GM19035 (cell line): ENCODE results near the gene TENM4.

Experiments used
- ATAC-seq: cut with Tn5 transposase; IDR thresholded peaks from one replicate; pipeline ENCODE4 v1.9.1; 2021; ENCODE audit not compliant: unreplicated experiment

The TENM4 gene

GRCh38 chr11:78801161-78801884, 639.5 kb downstream of the TENM4 start:
- no peak for ATAC-seq

GRCh38 chr11:78800756-78801155, 640.1 kb downstream of the TENM4 start:
- no peak for ATAC-seq

GRCh38 chr11:78800096-78800690, 640.6 kb downstream of the TENM4 start:
- ATAC-seq, result no peak

- peak; percentile 98 for ATAC-seq
These were observed 642.2 kb downstream of the TENM4 start for GRCh38 chr11:78798663-78799062.

GRCh38 chr11:78797559-78797958, 643.3 kb downstream of the TENM4 start:
- ATAC-seq, result no peak

- ATAC-seq, result no peak
These were observed 643.9 kb downstream of the TENM4 start for GRCh38 chr11:78796956-78797355.

GRCh38 chr11:78795621-78796261, 645.1 kb downstream of the TENM4 start:
- ATAC-seq, result no peak

GRCh38 chr11:78791964-78792363, 648.9 kb downstream of the TENM4 start:
- ATAC-seq, result no peak

GRCh38 chr11:78791254-78791653, 649.6 kb downstream of the TENM4 start:
- ATAC-seq, result no peak

GRCh38 chr11:78790784-78791183, 650.0 kb downstream of the TENM4 start:
- no peak for ATAC-seq

- ATAC-seq, result no peak
These were observed 651.5 kb downstream of the TENM4 start for GRCh38 chr11:78789375-78789774.

GRCh38 chr11:78788533-78788932, 652.3 kb downstream of the TENM4 start:
- no peak for ATAC-seq

GRCh38 chr11:78787696-78788095, 653.1 kb downstream of the TENM4 start:
- ATAC-seq, result no peak

- no peak for ATAC-seq
These were observed 654.1 kb downstream of the TENM4 start for GRCh38 chr11:78786746-78787145.

- ATAC-seq, result no peak
These were observed 654.7 kb downstream of the TENM4 start for GRCh38 chr11:78786086-78786485.

GRCh38 chr11:78784321-78785061, 656.3 kb downstream of the TENM4 start:
- no peak for ATAC-seq

GRCh38 chr11:78783846-78784245, 657.0 kb downstream of the TENM4 start:
- ATAC-seq, result no peak

GRCh38 chr11:78783301-78783700, 657.5 kb downstream of the TENM4 start:
- no peak for ATAC-seq

GRCh38 chr11:78782725-78783124, 658.1 kb downstream of the TENM4 start:
- no peak for ATAC-seq

GRCh38 chr11:78780889-78781288, 659.9 kb downstream of the TENM4 start:
- ATAC-seq, result no peak

- ATAC-seq, result no peak
These were observed 667.3 kb downstream of the TENM4 start for GRCh38 chr11:78773492-78773891.

- ATAC-seq, result no peak
These were observed 667.8 kb downstream of the TENM4 start for GRCh38 chr11:78773077-78773476.
